H1 (cell line): ENCODE results near the gene SLC22A3. TPM values are rescaled to one million over a fixed set of nuclear protein-coding genes. Genes with fewer than 3 reads are reported as not detected.

ENCODE experiments used
- CTCF ChIA-PET: fragments of 300-600 bp; sonication (Branson Sonifier 250); formaldehyde crosslinking; loops from one replicate; lab custom pipeline; 2021; ENCODE audit not compliant: partially characterized antibody; lab: Charles Lee
- POLR2A ChIA-PET: fragments of 300-600 bp; sonication (Branson Sonifier 250); formaldehyde crosslinking; loops from one replicate; lab custom pipeline; 2021; ENCODE audit warnings: inconsistent platforms; ENCODE audit not compliant: partially characterized antibody; lab: Charles Lee
- DNase-seq, 2 experiments: peaks; one replicate each; pipeline versions ENCODE4 v3.0.0 to v3.0.0-alpha.2; 2010 to 2022; ENCODE audit warnings: low spot score in 2 of 2, low read depth in 1 of 2, mixed read lengths in 1 of 2
- FAIRE-seq: peaks from 2 replicates; lab custom pipeline; 2011; peaks lifted over from hg19 to GRCh38; lab: Jason Lieb, UNC
- H2AFZ ChIP-seq: 2 replicates; pipeline ENCODE4 v1.8.1; 2012; ENCODE audit warnings: low read length, inconsistent platforms
- H2AK5ac ChIP-seq: 2 replicates; pipeline ENCODE4 v1.6.1; 2013; ENCODE audit warnings: low read depth, low read length
- H2BK120ac ChIP-seq: replicated peaks from 2 replicates; pipeline ENCODE3; 2013; ENCODE audit warnings: low read depth, low read length, inconsistent platforms
- H2BK12ac ChIP-seq: 2 replicates; pipeline ENCODE4 v1.6.1; 2013; ENCODE audit warnings: low read depth, low read length
- H2BK15ac ChIP-seq: 2 replicates; pipeline ENCODE4 v1.6.1; 2013; ENCODE audit warnings: low read length
- H2BK20ac ChIP-seq: 2 replicates; pipeline ENCODE4 v1.6.1; 2013; ENCODE audit warnings: low read length
- H2BK5ac ChIP-seq: 2 replicates; pipeline ENCODE4 v1.6.1; 2013; ENCODE audit warnings: low read depth, low read length
- H3K14ac ChIP-seq: 2 replicates; pipeline ENCODE4 v1.6.1; 2013; ENCODE audit warnings: inconsistent platforms; ENCODE audit not compliant: insufficient read length
- H3K18ac ChIP-seq: 2 replicates; pipeline ENCODE4 v1.6.1; 2013; ENCODE audit warnings: low read length; ENCODE audit errors: extremely low read depth
- H3K23ac ChIP-seq: 2 replicates; pipeline ENCODE4 v1.6.1; 2013; ENCODE audit warnings: inconsistent platforms; ENCODE audit not compliant: insufficient read length
- H3K23me2 ChIP-seq: 2 replicates; pipeline ENCODE4 v1.6.1; 2013; ENCODE audit warnings: low read depth, low read length
- H3K27ac ChIP-seq: 2 replicates; pipeline ENCODE4 v1.6.1; 2011; ENCODE audit warnings: low read depth, low read length, inconsistent platforms
- H3K27me3 ChIP-seq, 4 experiments: replicated peaks in 1 of 4; 1 replicate in 1 of 4; 2 replicates in 3 of 4; pipeline versions ENCODE4 v1.6.1 to v1.8.1; 2011 to 2013; ENCODE audit warnings: low read length in 3 of 4, mild to moderate bottlenecking in 3 of 4, inconsistent platforms in 2 of 4, mixed read lengths in 2 of 4, moderate library complexity in 1 of 4; ENCODE audit not compliant: control insufficient read depth in 3 of 4, insufficient read depth in 3 of 4; ENCODE audit errors: extremely low read depth in 1 of 4
- H3K36me3 ChIP-seq, 4 experiments: 2 replicates each; pipeline versions ENCODE4 v1.6.1 to v1.8.1; 2011 to 2013; ENCODE audit warnings: mild to moderate bottlenecking in 4 of 4, low read length in 3 of 4, moderate library complexity in 2 of 4, control low read depth in 1 of 4, inconsistent platforms in 1 of 4; ENCODE audit not compliant: insufficient read depth in 4 of 4, control insufficient read depth in 2 of 4
- H3K4ac ChIP-seq: replicated peaks from 2 replicates; pipeline ENCODE3; 2013; ENCODE audit warnings: low read length, low read depth, mixed read lengths, inconsistent platforms; ENCODE audit not compliant: insufficient read length
- H3K4me1 ChIP-seq, 4 experiments: replicated peaks in 1 of 4; 1 replicate in 1 of 4; 2 replicates in 3 of 4; pipeline versions ENCODE4 v1.6.1 to v1.8.1; 2011 to 2013; ENCODE audit warnings: low read length in 3 of 4, inconsistent platforms in 2 of 4, mixed read lengths in 1 of 4; ENCODE audit not compliant: insufficient read depth in 4 of 4, control insufficient read depth in 3 of 4
- H3K4me2 ChIP-seq, 2 experiments: 2 replicates each; pipeline versions ENCODE4 v1.6.1 to v1.8.1; 2011 to 2013; ENCODE audit warnings: low read depth in 2 of 2, low read length in 2 of 2, control low read depth in 1 of 2, inconsistent platforms in 1 of 2, mild to moderate bottlenecking in 1 of 2; ENCODE audit not compliant: insufficient read depth in 1 of 2
- H3K4me3 ChIP-seq, 4 experiments: fragments of 200-600, 300-600 bp in 1 of 4; sonication (generic), shearing (Covaris generic), sonication (Bioruptor Twin) in 1 of 4; 2 replicates each; pipeline versions ENCODE4 v1.5.1 to v1.8.1; 2011 to 2016; ENCODE audit warnings: low read length in 4 of 4, low read depth in 3 of 4, control low read depth in 2 of 4, inconsistent platforms in 2 of 4, mild to moderate bottlenecking in 2 of 4, mixed read lengths in 1 of 4, moderate library complexity in 1 of 4; ENCODE audit not compliant: insufficient read depth in 2 of 4; ENCODE audit errors: extremely low read depth in 1 of 4
- H3K56ac ChIP-seq: replicated peaks from 2 replicates; pipeline ENCODE3; 2013; ENCODE audit warnings: low read depth, mild to moderate bottlenecking, mixed read lengths, low read length, inconsistent platforms; ENCODE audit not compliant: insufficient read length
- H3K79me1 ChIP-seq: 2 replicates; pipeline ENCODE4 v1.6.1; 2013; ENCODE audit warnings: low read depth, low read length, control low read depth
- H3K79me2 ChIP-seq, 2 experiments: 2 replicates each; pipeline versions ENCODE4 v1.6.1 to v1.8.1; 2012 to 2013; ENCODE audit warnings: low read length in 2 of 2, mild to moderate bottlenecking in 2 of 2, inconsistent platforms in 1 of 2; ENCODE audit not compliant: insufficient read depth in 2 of 2, control insufficient read depth in 1 of 2
- H3K9ac ChIP-seq, 4 experiments: replicated peaks in 1 of 4; 1 replicate in 1 of 4; 2 replicates in 3 of 4; pipeline versions ENCODE4 v1.6.1 to v1.8.1; 2011 to 2013; ENCODE audit warnings: low read depth in 3 of 4, low read length in 3 of 4, control low read depth in 2 of 4, mild to moderate bottlenecking in 2 of 4, moderate library complexity in 2 of 4, inconsistent platforms in 1 of 4; ENCODE audit errors: extremely low read depth in 1 of 4
- H3K9me3 ChIP-seq, 2 experiments: 2 replicates each; pipeline versions ENCODE4 v1.6.1 to v1.8.1; 2012 to 2013; ENCODE audit warnings: mild to moderate bottlenecking in 2 of 2, moderate library complexity in 2 of 2, control low read depth in 1 of 2, inconsistent platforms in 1 of 2, low read depth in 1 of 2, low read length in 1 of 2, mixed read lengths in 1 of 2; ENCODE audit not compliant: insufficient read depth in 2 of 2
- H4K20me1 ChIP-seq, 2 experiments: replicated peaks in 1 of 2; 2 replicates each; pipeline versions ENCODE3 to v1.8.1; 2011 to 2013; ENCODE audit warnings: inconsistent platforms in 2 of 2, low read length in 2 of 2, mild to moderate bottlenecking in 1 of 2; ENCODE audit not compliant: insufficient read depth in 2 of 2, control insufficient read depth in 1 of 2
- H4K5ac ChIP-seq: 2 replicates; pipeline ENCODE4 v1.6.1; 2013; ENCODE audit warnings: low read length, low read depth, mixed read lengths, inconsistent platforms; ENCODE audit not compliant: insufficient read length
- H4K8ac ChIP-seq: 2 replicates; pipeline ENCODE4 v1.8.0; 2013; ENCODE audit warnings: mild to moderate bottlenecking, moderate library complexity, low read length, inconsistent platforms; ENCODE audit not compliant: insufficient read depth; ENCODE audit errors: extremely low read depth
- H4K91ac ChIP-seq: replicated peaks from 2 replicates; pipeline ENCODE3; 2013; ENCODE audit warnings: low read length, mixed read lengths, inconsistent platforms; ENCODE audit not compliant: insufficient read length
- TAF7 ChIP-seq: optimal IDR thresholded peaks from 2 replicates; pipeline ENCODE3; 2011; ENCODE audit warnings: low read depth, mild to moderate bottlenecking, inconsistent platforms, low read length, moderate library complexity, borderline replicate concordance
- WGBS, 2 experiments: shearing (Covaris generic) in 1 of 2; methylation state at CpG; one replicate each; pipeline versions ENCODE4 v1.1.6 to v1.1.7; 2013 to 2015; ENCODE audit warnings: low lambda C conversion rate in 2 of 2, mixed read lengths in 2 of 2, inconsistent platforms in 1 of 2, low coverage in 1 of 2, missing lambda C conversion rate in 1 of 2; ENCODE audit not compliant: insufficient replicate concordance in 2 of 2, insufficient coverage in 1 of 2, insufficient read length in 1 of 2; ENCODE audit errors: extremely low coverage in 1 of 2, missing lambda C conversion rate in 1 of 2; 5-methylcytosine and 5-hydroxymethylcytosine counted together
- polyA plus RNA-seq, 7 experiments: library from polyadenylated mRNA; depleted of rRNA in 3 of 7; stranded (reverse) in 5 of 7; unstranded in 2 of 7; fragments of >200 nt in 5 of 7; fragments of 200-250 nt in 2 of 7; gene quantifications; 1 replicate in 5 of 7; 2 replicates in 1 of 7; 4 replicates in 1 of 7; pipeline versions ENCODE4 v1.2.1 to v1.2.3, GENCODE V29; 2011 to 2013; ENCODE audit warnings: missing spikeins in 2 of 7, mixed read lengths in 2 of 7
- total RNA-seq: library from RNA; stranded (reverse); fragmentation: NEBNext Ultra II Directional; extraction: Animal tissue kit (Norgen Biotek cat#: 25700); gene quantifications from 2 replicates; pipeline ENCODE4 v1.2.1, GENCODE V29; 2021

SLC22A3 gene
- total and polyA plus RNA-seq, 2 of the 8 experiments (the other 6 are each of a cell fraction or from before 2014, with no cell fraction given) = 1.0 to 2.9 TPM

GRCh38 chr6:160375561-160375949, 27.4 kb downstream of the SLC22A3 start:
- Histone ChIP-seq H3K4me1 (no peaks in the 10 kb centered on the region), H3K23me2 (no peaks in the 10 kb centered on the region), H2BK15ac (no peak overlapping the region), H4K20me1 (no peaks in the 10 kb centered on the region), H3K56ac (no peak overlapping the region), H3K9ac (no peak overlapping the region), H3K4me3 (no peak overlapping the region), H3K27ac (no peak overlapping the region), H2BK12ac (no peak overlapping the region), H3K79me2 (no peaks in the 10 kb centered on the region), H3K9me3 (no peaks in the 10 kb centered on the region), H3K79me1 (no peaks in the 10 kb centered on the region), H2BK20ac (no peak overlapping the region), H3K36me3 (no peaks in the 10 kb centered on the region), H4K91ac (no peak overlapping the region), H3K23ac (no peak overlapping the region), H3K4ac (no peak overlapping the region), H3K27me3 (no peaks in the 10 kb centered on the region), H3K4me2 (no peak overlapping the region), H4K8ac (no peak overlapping the region), H2AFZ (no peak overlapping the region), H3K14ac (no peak overlapping the region), H2BK120ac (no peak overlapping the region), H2AK5ac (no peak overlapping the region), H3K18ac (no peak overlapping the region), H4K5ac (no peak overlapping the region), H2BK5ac (no peak overlapping the region)
- DNase-seq (no peak), FAIRE-seq (no peak)
- ChIA-PET POLR2A (no interaction called here), CTCF (interaction anchor here (0.9 kb wide), 1 partner anchor 1201 kb away, joined by 3 read pairs; no protein-coding TSS in a partner anchor)
- 81% methylated on average over 2 of the region's 2 CpGs; no CpG with 5 or more reads in 1 of the 2 experiments for WGBS, 2 experiments
- no peak for TF ChIP-seq TAF7
